ENCODE results near the gene ZGPAT. TPM values are rescaled to one million over a fixed set of nuclear protein-coding genes. Genes with fewer than 3 reads are reported as not detected.

The ZGPAT gene
- total and polyA plus RNA-seq, 12 donors = 11.8 to 44.7 (median 16.1) TPM

DNA sequence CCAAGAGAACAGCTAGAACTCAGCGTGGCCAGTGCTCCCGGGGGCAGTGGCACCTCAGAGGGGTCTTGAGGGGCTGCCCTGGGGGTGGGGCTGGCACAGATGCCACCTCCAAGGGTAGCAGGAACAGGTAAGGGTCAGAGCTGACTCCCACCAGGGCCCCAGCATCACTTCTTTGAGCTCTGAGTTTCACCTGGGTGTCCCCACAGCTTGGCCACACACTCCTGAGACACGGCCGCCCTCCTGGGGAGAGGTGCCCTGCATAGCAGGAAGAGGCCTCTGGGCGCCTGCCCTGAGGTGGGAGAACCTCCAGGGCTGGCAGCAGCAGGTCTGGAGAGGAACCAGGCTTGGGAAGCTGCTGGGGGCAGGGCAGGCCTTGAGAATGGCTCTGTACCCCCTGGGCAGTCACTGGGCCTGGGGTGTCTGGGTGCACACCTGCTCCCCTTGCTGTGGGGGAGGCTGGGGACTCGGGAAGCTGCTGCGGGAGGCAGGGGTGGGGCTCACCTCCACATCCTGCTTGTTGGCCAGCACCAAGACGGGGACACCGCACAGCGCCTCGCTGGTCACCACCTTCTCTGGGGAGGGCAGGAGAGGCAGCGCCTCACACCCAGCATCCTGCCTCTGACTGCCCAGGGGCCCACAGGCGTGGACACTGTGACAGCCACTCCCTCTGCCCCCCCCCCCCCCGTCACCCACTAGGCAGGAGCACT, 6.4 kb upstream of the ZGPAT start:
- TF ChIP-seq, protein P1, sequence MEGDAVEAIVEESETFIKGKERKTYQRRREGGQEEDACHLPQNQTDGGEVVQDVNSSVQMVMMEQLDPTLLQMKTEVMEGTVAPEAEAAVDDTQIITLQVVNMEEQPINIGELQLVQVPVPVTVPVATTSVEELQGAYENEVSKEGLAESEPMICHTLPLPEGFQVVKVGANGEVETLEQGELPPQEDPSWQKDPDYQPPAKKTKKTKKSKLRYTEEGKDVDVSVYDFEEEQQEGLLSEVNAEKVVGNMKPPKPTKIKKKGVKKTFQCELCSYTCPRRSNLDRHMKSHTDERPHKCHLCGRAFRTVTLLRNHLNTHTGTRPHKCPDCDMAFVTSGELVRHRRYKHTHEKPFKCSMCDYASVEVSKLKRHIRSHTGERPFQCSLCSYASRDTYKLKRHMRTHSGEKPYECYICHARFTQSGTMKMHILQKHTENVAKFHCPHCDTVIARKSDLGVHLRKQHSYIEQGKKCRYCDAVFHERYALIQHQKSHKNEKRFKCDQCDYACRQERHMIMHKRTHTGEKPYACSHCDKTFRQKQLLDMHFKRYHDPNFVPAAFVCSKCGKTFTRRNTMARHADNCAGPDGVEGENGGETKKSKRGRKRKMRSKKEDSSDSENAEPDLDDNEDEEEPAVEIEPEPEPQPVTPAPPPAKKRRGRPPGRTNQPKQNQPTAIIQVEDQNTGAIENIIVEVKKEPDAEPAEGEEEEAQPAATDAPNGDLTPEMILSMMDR (IDR thresholded peaks at IDR 0.05) = no peak
- peaks cover 0 to 81% (median 20%) of the 10 kb centered on the region in 9 donors for H3K36me3 ChIP-seq
- no peak for DNase-seq
- intact Hi-C loops (cut with DNase I) = no loop called here
- peak overlapping the region in 4 of 10 donors; percentile 15 to 93 (median 56) for H3K27ac ChIP-seq
- no peaks in the 10 kb centered on the region for H3K9me3 ChIP-seq
- WGBS, 2 donors = 77 to 88% methylated on average over 13 to 14 of the region's 14 CpGs
- no peak overlapping the region for H3K4me3 ChIP-seq
- H3K27me3 ChIP-seq = no peaks in the 10 kb centered on the region
- no peak for ATAC-seq
- H3K4me1 ChIP-seq = peaks cover 20 to 54% (median 42%) of the 10 kb centered on the region in 9 donors

DNA sequence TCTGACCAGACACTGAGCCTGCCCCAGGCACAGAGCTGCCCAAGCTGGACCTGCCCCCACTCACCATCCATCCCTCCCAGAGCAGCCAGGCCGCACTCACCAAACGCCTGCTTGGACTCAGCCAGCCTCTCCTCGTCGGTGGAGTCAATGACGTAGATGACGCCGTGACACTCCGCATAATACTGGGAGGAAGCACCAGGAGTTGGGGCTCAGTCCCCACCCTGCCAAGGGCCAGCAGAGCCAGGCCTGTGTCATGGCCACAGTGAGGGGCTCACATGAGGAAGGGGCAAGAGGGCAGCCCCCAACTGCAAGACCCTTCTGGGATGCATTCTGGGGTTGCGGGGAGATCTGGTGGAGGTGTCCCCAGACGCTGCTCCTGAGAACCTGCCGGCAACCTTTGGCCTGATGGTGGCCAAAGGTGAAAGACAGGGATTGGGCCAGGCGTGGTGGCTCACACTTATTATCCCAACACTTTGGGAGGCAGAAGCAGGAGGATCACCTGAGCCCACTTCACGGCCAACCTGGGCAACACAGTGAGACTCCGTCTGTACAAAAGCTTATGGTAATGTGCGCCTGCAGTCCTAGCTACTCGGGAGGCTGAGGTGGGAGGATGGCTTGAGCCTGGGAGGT, 5.7 kb upstream of the ZGPAT start:
- Histone ChIP-seq H3K27ac (peak overlapping the region in 3 of 10 donors; percentile 30 to 93 (median 83)), H3K4me1 (peaks cover 22 to 54% (median 41%) of the 10 kb centered on the region in 9 donors), H3K36me3 (peaks cover 0 to 82% (median 20%) of the 10 kb centered on the region in 9 donors), H3K4me3 (no peak overlapping the region), H3K9me3 (no peaks in the 10 kb centered on the region), H3K27me3 (no peaks in the 10 kb centered on the region)
- 88 to 91% methylated on average over 16 of the region's 16 CpGs for WGBS, 2 donors
- DNase-seq (no peak), ATAC-seq (no peak)
- intact Hi-C loops (cut with DNase I) = no loop called here
- TF ChIP-seq, protein P1 (IDR thresholded peaks at IDR 0.05) = no peak

DNA sequence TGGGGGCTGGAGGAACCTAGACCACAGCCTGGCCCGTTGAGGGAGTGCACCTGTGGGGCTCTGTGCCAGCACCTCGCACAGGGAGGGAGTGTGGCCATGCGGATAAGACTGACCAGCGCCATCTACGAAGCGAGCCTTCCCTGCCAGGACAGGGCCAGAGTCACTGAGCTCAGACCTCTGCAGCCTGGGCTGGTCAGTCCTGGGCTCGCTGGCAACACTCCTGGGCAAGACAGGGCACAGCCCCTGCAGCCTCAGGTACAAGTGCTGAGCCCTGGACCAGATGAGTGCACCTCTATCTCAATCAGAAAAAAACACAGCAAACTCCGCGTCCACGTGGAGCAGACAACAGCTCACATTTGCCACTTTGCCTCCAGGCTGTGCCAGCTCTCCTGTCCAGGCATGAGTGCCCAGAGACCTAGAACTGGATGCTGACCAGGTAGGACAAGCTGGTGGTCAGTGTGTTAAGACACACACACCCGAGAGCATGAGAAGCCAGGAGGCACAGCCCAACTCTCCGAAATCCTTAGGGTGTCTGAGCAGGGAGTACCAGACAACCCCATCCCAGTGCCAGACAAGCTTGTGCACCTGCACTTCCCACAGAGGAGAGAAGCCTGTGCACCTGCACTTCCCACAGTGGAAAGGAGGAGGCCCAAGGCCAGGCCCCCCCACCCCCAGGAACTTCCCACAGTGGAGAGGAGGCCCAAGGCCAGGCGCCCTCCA, 4.9 kb upstream of the ZGPAT start:
- DNase-seq = no peak
- TF ChIP-seq, protein P1 (IDR thresholded peaks at IDR 0.05) = no peak
- Histone ChIP-seq H3K36me3 (peaks cover 0 to 74% (median 20%) of the 10 kb centered on the region in 9 donors), H3K27me3 (no peaks in the 10 kb centered on the region), H3K27ac (peak overlapping the region in 1 of 10 donors; percentile 83), H3K9me3 (no peaks in the 10 kb centered on the region), H3K4me3 (no peak overlapping the region), H3K4me1 (peaks cover 19 to 47% (median 34%) of the 10 kb centered on the region in 9 donors)
- intact Hi-C loops (cut with DNase I) = no loop called here
- ATAC-seq = no peak
- 80 to 85% methylated on average over 13 of the region's 13 CpGs for WGBS, 2 donors

DNA sequence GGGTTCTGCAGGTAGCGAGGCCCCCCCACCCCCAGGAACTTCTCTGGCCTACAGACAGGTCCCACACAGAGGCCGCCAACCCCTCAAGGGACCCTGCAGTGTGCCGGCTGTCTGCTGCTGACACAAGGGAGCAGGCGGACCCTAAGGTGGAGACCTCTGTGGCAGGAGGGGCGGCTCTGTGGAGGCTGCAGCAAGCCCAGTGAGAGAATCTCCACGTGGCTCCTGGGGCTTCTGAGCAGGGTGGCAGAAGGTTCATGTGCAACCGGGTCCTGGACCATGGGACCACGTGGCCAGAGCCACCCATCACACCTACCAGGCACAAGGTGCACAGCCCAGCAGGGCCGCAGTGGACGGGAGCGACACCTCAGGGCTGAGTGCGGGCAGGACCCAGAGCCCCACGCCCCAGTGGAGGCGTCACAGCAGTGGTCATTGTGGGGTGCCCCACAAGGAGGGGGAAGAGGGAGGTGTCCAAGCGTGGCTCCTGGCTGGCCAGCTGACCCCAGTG, 4.3 kb upstream of the ZGPAT start:
- no peak overlapping the region for H3K4me3 ChIP-seq
- WGBS, 2 donors = 90 to 94% methylated on average over 15 of the region's 15 CpGs
- H3K4me1 ChIP-seq = peaks cover 16 to 43% (median 31%) of the 10 kb centered on the region in 9 donors
- no peaks in the 10 kb centered on the region for H3K27me3 ChIP-seq
- H3K27ac ChIP-seq = no peak overlapping the region
- H3K36me3 ChIP-seq = peaks cover 0 to 70% (median 20%) of the 10 kb centered on the region in 9 donors
- no peaks in the 10 kb centered on the region for H3K9me3 ChIP-seq
- intact Hi-C loops (cut with DNase I) = no loop called here
- DNase-seq = no peak
- TF ChIP-seq, protein P1 (IDR thresholded peaks at IDR 0.05) = no peak
- ATAC-seq = no peak
